ENCODE results near the gene COMMD10. TPM values are rescaled to one million over a fixed set of nuclear protein-coding genes. Genes with fewer than 3 reads are reported as not detected.

The COMMD10 gene
- total and polyA plus RNA-seq, 2 of the 8 experiments (the other 6 are each of a cell fraction or from before 2014, with no cell fraction given) = 16.5 to 43.4 TPM

- H3K27ac ChIP-seq (ENCODE audit: low read depth, low read length) = no peak overlapping the region
- no peaks in the 10 kb centered on the region for H3K23me2 ChIP-seq (ENCODE audit: low read depth, low read length)
- no peak overlapping the region for H3K4me3 ChIP-seq (ENCODE audit: extremely low read depth in 1 of 4, insufficient read depth in 2 of 4, low read depth in 3 of 4, low read length in 4 of 4)
- no peak overlapping the region for H3K23ac ChIP-seq (ENCODE audit: insufficient read length)
- no peak for DNase-seq (ENCODE audit: low read depth in 1 of 2, low spot score in 2 of 2)
- H2BK20ac ChIP-seq (ENCODE audit: low read length) = no peak overlapping the region
- H2AFZ ChIP-seq (ENCODE audit: low read length) = no peak overlapping the region
- ChIA-PET CTCF (ENCODE audit: partially characterized antibody) (interaction anchor here (0.6 to 5.4 kb wide), 3 partner anchors 12 to 212 kb away, joined by 3 to 31 read pairs (median 3); no protein-coding TSS in a partner anchor), POLR2A (ENCODE audit: partially characterized antibody) (no interaction called here)
- H4K8ac ChIP-seq (ENCODE audit: extremely low read depth, insufficient read depth, low read length) = no peak overlapping the region
- H2BK5ac ChIP-seq (ENCODE audit: low read depth, low read length) = no peak overlapping the region
- H3K14ac ChIP-seq (ENCODE audit: insufficient read length) = no peak overlapping the region
- H3K27me3 ChIP-seq (replicated peaks in 1 of 4; ENCODE audit: control insufficient read depth in 3 of 4, extremely low read depth in 1 of 4, insufficient read depth in 3 of 4, low read length in 3 of 4) = no peaks in the 10 kb centered on the region
- no peak overlapping the region for H2BK12ac ChIP-seq (ENCODE audit: low read depth, low read length)
- H3K9me3 ChIP-seq (ENCODE audit: insufficient read depth in 2 of 2, low read depth in 1 of 2, low read length in 1 of 2) = peaks cover 0 to 6% of the 10 kb centered on the region in 2 experiments; a peak in 1 of 4 replicates
- no peak overlapping the region for H4K91ac ChIP-seq (replicated peaks; ENCODE audit: insufficient read length, low read length)
- no peak for FAIRE-seq
- no peaks in the 10 kb centered on the region for H4K20me1 ChIP-seq (replicated peaks in 1 of 2; ENCODE audit: control insufficient read depth in 1 of 2, insufficient read depth in 2 of 2, low read length in 2 of 2)
- H2AK5ac ChIP-seq (ENCODE audit: low read depth, low read length) = no peak overlapping the region
- no peak overlapping the region for H2BK120ac ChIP-seq (replicated peaks; ENCODE audit: low read depth, low read length)
- H3K36me3 ChIP-seq (ENCODE audit: control insufficient read depth in 2 of 4, insufficient read depth in 4 of 4, low read length in 3 of 4) = no peaks in the 10 kb centered on the region; a peak in 1 of 8 replicates
- no peak overlapping the region for H3K56ac ChIP-seq (replicated peaks; ENCODE audit: insufficient read length, low read depth, low read length)
- H3K4me2 ChIP-seq (ENCODE audit: insufficient read depth in 1 of 2, low read depth in 2 of 2, low read length in 2 of 2) = no peak overlapping the region
- no peaks in the 10 kb centered on the region for H3K4me1 ChIP-seq (replicated peaks in 1 of 4; ENCODE audit: control insufficient read depth in 3 of 4, insufficient read depth in 4 of 4, low read length in 3 of 4)
- no peak overlapping the region for H3K4ac ChIP-seq (replicated peaks; ENCODE audit: insufficient read length, low read depth, low read length)
- TF ChIP-seq KDM5A (IDR thresholded peaks at IDR 0.05; ENCODE audit: low read length) (no peak), CTCF (IDR thresholded peaks at IDR 0.05; ENCODE audit: control extremely low read depth in 1 of 3, insufficient read depth in 1 of 3, low read depth in 1 of 3, low read length in 3 of 3) (no peak), CBX5 (IDR thresholded peaks at IDR 0.05; ENCODE audit: low read depth, low read length) (no peak), SIRT6 (IDR thresholded peaks at IDR 0.05; ENCODE audit: low read length) (no peak), CREB1 (IDR thresholded peaks at IDR 0.05) (no peak), ASH2L (IDR thresholded peaks at IDR 0.05; ENCODE audit: low read length) (no peak), POU5F1 (IDR thresholded peaks at IDR 0.05; ENCODE audit: low read depth, low read length) (no peak), SP4 (IDR thresholded peaks at IDR 0.05; ENCODE audit: low read length) (no peak), TCF12 (IDR thresholded peaks at IDR 0.05; ENCODE audit: low read depth, low read length) (no peak), JUND (IDR thresholded peaks at IDR 0.05; ENCODE audit: low read length) (no peak), SIX5 (IDR thresholded peaks at IDR 0.05; ENCODE audit: low read depth, low read length) (no peak), TBP (IDR thresholded peaks at IDR 0.05; ENCODE audit: low read depth, low read length) (no peak)
- no peaks in the 10 kb centered on the region for H3K79me2 ChIP-seq (ENCODE audit: control insufficient read depth in 1 of 2, insufficient read depth in 2 of 2, low read length in 2 of 2)
- H3K79me1 ChIP-seq (ENCODE audit: low read depth, low read length) = no peaks in the 10 kb centered on the region
- no peak overlapping the region for H4K5ac ChIP-seq (ENCODE audit: insufficient read length, low read depth, low read length)
- no peak overlapping the region for H3K18ac ChIP-seq (ENCODE audit: extremely low read depth, low read length)
- no peak overlapping the region for H3K9ac ChIP-seq (replicated peaks in 1 of 4; ENCODE audit: extremely low read depth in 1 of 4, low read depth in 3 of 4, low read length in 3 of 4)
- H2BK15ac ChIP-seq (ENCODE audit: low read length) = no peak overlapping the region
Observed at GRCh38 chr5:116276952-116277351, 192.1 kb downstream of the COMMD10 start.

All from H1 (cell line).